Upper lobe of right lung (tissue), 1 donor: ENCODE measurements around the gene ANAPC16. TPM values are rescaled to one million over a fixed set of nuclear protein-coding genes. Genes with fewer than 3 reads are reported as not detected.
"Not testable (repeated sequence)": the region's sequence is repeated elsewhere in the genome, so short reads cannot be mapped to it uniquely, and the experiment has no call there.

Experiments used
- ATAC-seq: fragments of 200-7000 bp; cut with Tn5 transposase; one replicate; pipeline ENCODE4 v1.9.1; 2020; ENCODE audit warnings: mild to moderate bottlenecking, moderate library complexity
- DNase-seq: peaks from one replicate; pipeline ENCODE4 v3.0.0-alpha.2; 2020
- H3K27ac ChIP-seq: fragments of 200-600 bp; one replicate; pipeline ENCODE4 v1.8.0; 2022
- H3K27me3 ChIP-seq: fragments of 200-600 bp; one replicate; pipeline ENCODE4 v1.8.0; 2022; ENCODE audit warnings: mild to moderate bottlenecking
- H3K36me3 ChIP-seq: fragments of 200-600 bp; one replicate; pipeline ENCODE4 v1.8.0; 2022
- H3K4me1 ChIP-seq: fragments of 200-600 bp; one replicate; pipeline ENCODE4 v1.8.0; 2022
- H3K4me3 ChIP-seq: fragments of 200-600 bp; one replicate; pipeline ENCODE4 v1.8.0; 2022; ENCODE audit warnings: mild to moderate bottlenecking
- H3K9me3 ChIP-seq: fragments of 200-600 bp; one replicate; pipeline ENCODE4 v1.8.0; 2022
- intact Hi-C: fragments of 100-400 bp; cut with DNase I; formaldehyde crosslinking; loops from one replicate; pipeline ENCODE4 v1.11.0; 2022
- total RNA-seq: library from RNA; stranded (reverse); fragmentation: NEBNext Ultra II Directional; extraction: Animal tissue kit (Norgen Biotek cat#: 25700); gene quantifications from one replicate; pipeline ENCODE4 v1.2.1, GENCODE V29; 2021
- TF ChIP-seq, protein P1 (sequence below): fragments of 200-600 bp; IDR thresholded peaks from one replicate; pipeline ENCODE4 v1.8.0; 2022; ENCODE audit warnings: antibody characterized with exemption
- donor health status: DM: no; HTN: yes; CAD: no; lungs with severe emphysema.

ANAPC16 gene
- total RNA-seq, 1 donor from 2014 or later = 118 TPM

DNA sequence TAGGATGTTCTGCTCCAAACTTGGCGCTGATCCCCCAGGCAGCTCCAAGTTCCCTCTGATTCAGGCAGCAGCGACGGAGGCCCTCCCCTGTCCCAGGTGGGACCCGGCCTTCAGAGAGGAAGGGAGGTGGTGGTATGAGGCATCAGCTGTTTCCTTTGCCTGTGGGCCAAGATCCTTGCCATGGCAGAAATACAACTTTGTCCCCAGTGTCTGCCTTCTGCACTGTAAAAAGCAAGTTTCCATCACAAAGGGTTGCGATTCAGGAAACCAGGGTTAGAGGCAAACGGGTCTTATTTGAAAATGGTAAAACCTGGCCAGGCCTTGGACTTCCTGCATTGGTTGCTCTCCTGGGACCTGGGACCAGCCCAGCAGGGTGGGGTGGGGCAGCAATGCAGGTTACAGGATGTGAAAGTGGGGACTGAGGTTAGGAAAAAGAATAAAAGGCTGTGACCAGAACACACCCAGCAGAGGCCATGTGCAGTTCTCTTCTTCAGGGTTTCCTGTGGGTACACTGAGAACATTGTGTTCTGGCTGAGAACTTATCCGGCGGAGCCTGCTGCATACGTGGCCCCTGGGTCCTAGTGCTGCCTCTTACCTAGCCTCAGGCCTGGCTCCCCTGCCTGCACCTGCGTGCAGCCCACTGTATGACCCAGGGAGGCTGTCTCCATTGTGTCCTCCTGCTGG lies 32.8 kb downstream of the ANAPC16 start:
- intact Hi-C loops = no loop called here
- H3K4me1 ChIP-seq = peaks cover 96% of the 10 kb centered on the region
- no peaks in the 10 kb centered on the region for H3K27me3 ChIP-seq
- peak overlapping the region; percentile 95 for H3K27ac ChIP-seq
- no peaks in the 10 kb centered on the region for H3K9me3 ChIP-seq
- peak overlapping the region; percentile 36 for H3K4me3 ChIP-seq
- TF ChIP-seq, protein P1, sequence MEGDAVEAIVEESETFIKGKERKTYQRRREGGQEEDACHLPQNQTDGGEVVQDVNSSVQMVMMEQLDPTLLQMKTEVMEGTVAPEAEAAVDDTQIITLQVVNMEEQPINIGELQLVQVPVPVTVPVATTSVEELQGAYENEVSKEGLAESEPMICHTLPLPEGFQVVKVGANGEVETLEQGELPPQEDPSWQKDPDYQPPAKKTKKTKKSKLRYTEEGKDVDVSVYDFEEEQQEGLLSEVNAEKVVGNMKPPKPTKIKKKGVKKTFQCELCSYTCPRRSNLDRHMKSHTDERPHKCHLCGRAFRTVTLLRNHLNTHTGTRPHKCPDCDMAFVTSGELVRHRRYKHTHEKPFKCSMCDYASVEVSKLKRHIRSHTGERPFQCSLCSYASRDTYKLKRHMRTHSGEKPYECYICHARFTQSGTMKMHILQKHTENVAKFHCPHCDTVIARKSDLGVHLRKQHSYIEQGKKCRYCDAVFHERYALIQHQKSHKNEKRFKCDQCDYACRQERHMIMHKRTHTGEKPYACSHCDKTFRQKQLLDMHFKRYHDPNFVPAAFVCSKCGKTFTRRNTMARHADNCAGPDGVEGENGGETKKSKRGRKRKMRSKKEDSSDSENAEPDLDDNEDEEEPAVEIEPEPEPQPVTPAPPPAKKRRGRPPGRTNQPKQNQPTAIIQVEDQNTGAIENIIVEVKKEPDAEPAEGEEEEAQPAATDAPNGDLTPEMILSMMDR = no peak
- peak; percentile 95 for ATAC-seq
- H3K36me3 ChIP-seq = no peaks in the 10 kb centered on the region
- peak; percentile 87 for DNase-seq

- H3K36me3 ChIP-seq, DNase-seq, H3K9me3 ChIP-seq, intact Hi-C loops, H3K27me3 ChIP-seq, ATAC-seq: not testable (repeated sequence)
- Histone ChIP-seq H3K27ac (peak overlapping the region; percentile 95), H3K4me1 (peaks cover 97% of the 10 kb centered on the region), H3K4me3 (peak overlapping the region; percentile 36)
These were observed 33.5 kb downstream of the ANAPC16 start for GRCh38 chr10:72249176-72249862.

DNA sequence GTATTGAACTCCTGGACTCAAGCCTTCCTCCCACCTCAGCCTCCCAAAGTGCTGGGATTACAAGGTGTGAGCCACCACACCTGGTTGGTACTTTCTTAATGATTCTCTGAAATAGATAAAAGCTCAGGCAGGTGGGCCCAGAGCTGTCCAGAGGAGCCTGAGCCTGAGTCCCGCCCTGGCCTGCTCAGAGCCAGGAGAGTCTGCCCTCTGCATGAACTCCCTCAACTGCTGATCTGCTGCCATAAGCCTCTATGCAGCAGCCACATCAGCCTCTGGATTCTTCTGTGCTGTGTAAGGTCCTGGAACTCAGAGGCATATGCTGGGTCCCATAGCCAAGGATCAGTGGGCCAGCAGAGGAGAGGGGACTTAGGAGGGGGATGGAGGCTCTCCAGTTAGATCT lies 34.9 kb downstream of the ANAPC16 start:
- DNase-seq = no peak
- Histone ChIP-seq H3K27ac (peak overlapping the region; percentile 44), H3K4me3 (no peak overlapping the region), H3K27me3 (no peaks in the 10 kb centered on the region), H3K36me3 (no peaks in the 10 kb centered on the region), H3K4me1 (peaks cover 97% of the 10 kb centered on the region), H3K9me3 (no peaks in the 10 kb centered on the region)
- no peak for ATAC-seq
- intact Hi-C loops = no loop called here
- TF ChIP-seq, protein P1 = no peak

DNA sequence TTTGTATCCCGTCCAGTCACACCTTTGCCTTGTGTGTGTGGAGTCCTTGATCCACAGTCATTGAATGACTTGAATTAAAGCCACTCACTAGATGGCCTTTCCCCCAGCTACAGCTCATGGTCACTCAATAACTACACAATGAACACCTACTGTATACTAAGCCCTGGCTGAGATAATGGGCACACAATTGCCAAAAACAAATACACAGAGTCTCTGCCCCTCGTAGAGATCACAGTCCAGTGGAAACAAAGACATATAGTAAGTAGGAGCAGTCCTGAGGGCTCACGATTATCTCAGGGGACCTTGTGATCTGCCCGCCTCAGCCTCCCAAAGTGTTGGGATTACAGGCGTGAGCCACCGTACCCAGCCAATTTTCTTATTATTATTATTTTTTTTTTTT lies 35.8 kb downstream of the ANAPC16 start:
- no peaks in the 10 kb centered on the region for H3K36me3 ChIP-seq
- peaks cover 97% of the 10 kb centered on the region for H3K4me1 ChIP-seq
- no peak for ATAC-seq
- no peak overlapping the region for H3K4me3 ChIP-seq
- TF ChIP-seq, protein P1 = no peak
- DNase-seq = no peak
- H3K27ac ChIP-seq = peak overlapping the region; percentile 87
- no peaks in the 10 kb centered on the region for H3K9me3 ChIP-seq
- H3K27me3 ChIP-seq = no peaks in the 10 kb centered on the region
- intact Hi-C loops = no loop called here

DNA sequence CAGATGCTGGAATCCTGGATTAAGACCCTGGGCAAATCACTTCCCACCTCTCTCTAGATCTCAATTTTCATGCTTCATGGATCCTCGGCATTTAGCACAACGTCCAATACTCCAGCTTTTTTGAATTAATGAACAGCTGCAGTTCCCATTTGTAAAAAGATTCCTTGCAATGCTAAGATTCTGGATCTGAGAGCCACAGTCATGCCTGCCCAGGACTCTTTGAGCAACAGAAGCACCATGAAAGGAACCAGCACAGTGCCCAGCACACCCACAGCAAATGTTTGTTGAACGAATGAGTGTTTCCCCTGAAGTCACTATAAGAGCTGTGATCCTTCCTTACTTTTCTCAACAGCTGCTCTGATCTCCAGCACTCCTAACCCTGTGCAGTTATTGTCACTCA lies 37.2 kb downstream of the ANAPC16 start:
- H3K27ac ChIP-seq = peak overlapping the region; percentile 87
- ATAC-seq = no peak
- intact Hi-C loops = no loop called here

DNA sequence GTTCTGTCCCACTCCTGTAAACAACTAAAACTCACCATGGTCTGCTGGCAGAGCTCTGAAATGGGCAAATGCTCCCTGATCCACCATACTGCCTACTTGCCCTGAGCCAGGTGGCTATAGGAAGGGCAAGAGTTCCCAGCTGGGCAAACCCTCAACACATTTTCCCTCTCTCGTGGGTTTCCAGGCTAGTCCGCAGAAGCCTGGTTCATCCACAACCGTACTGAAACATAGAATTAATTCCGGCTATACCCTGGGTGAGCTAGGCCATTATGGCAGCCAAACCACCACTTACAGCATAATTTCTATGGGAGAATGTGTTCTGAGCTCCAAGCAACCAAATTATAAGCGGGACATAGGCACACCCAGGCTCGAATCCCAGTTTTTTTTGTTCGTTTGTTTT lies 37.8 kb downstream of the ANAPC16 start:
- intact Hi-C loops = no loop called here
- Histone ChIP-seq H3K4me1 (peaks cover 87% of the 10 kb centered on the region), H3K27me3 (no peaks in the 10 kb centered on the region), H3K9me3 (no peaks in the 10 kb centered on the region), H3K4me3 (no peak overlapping the region), H3K27ac (peak overlapping the region; percentile 87), H3K36me3 (no peaks in the 10 kb centered on the region)
- DNase-seq (no peak), ATAC-seq (no peak)
- TF ChIP-seq, protein P1 = no peak

More for the DNA sequence above, 37.2 kb downstream of the ANAPC16 start:
- no peak for DNase-seq
- H3K4me1 ChIP-seq = peaks cover 93% of the 10 kb centered on the region
- H3K9me3 ChIP-seq = no peaks in the 10 kb centered on the region
- H3K4me3 ChIP-seq = no peak overlapping the region
- no peaks in the 10 kb centered on the region for H3K27me3 ChIP-seq
- H3K36me3 ChIP-seq = no peaks in the 10 kb centered on the region
- TF ChIP-seq, protein P1 = no peak
